ENCODE results near the gene GTF2A1. TPM values are rescaled to one million over a fixed set of nuclear protein-coding genes. Genes with fewer than 3 reads are reported as not detected.
"Not testable (repeated sequence)": the region's sequence is repeated elsewhere in the genome, so short reads cannot be mapped to it uniquely, and the experiment has no call there.

GTF2A1 gene
- total and polyA plus RNA-seq, 4 donors: 2.9 to 22.1 (median 9.7) TPM

DNA sequence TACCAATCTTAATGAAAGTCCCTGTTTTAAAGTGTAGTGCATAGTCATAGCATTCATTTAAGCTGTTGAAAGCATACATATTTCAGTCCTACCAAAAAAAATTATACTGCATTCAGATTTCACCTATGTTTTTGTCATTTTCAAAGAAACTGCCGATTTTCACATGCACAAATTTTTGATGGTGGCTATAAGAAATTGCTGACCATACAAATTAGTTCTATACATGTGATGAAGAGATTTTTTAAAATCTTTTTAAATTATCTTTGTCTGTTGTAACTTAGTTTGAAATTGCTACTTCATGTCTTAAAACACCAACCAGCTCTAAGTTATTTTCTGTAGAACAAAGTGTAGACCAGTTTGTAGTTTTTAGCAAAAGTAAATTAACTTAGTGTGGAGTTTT is 3.5 kb upstream of the GTF2A1 start:
- H3K27me3 ChIP-seq (ENCODE audit: control insufficient read depth in 4 of 4, insufficient read depth in 4 of 4, low read length in 3 of 4): no peaks in the 10 kb centered on the region
- no peaks in the 10 kb centered on the region for H3K9me3 ChIP-seq (ENCODE audit: control insufficient read depth in 4 of 4, low read length in 3 of 4)
- peaks cover 5 to 15% (median 11%) of the 10 kb centered on the region in 4 donors for H3K4me1 ChIP-seq (ENCODE audit: control insufficient read depth in 4 of 4, insufficient read depth in 4 of 4, low read length in 3 of 4)
- no peak overlapping the region for H3K4me3 ChIP-seq (ENCODE audit: low read depth in 1 of 3, low read length in 3 of 3)
- H3K9ac ChIP-seq (ENCODE audit: low read depth in 1 of 2, low read length in 2 of 2): no peak overlapping the region
- TF ChIP-seq HNF4G (IDR thresholded peaks at IDR 0.05) (no peak), YY1 (IDR thresholded peaks at IDR 0.05) (no peak)
- no peaks in the 10 kb centered on the region for H3K36me3 ChIP-seq (ENCODE audit: control insufficient read depth in 4 of 4, insufficient read depth in 3 of 4, low read depth in 1 of 4, low read length in 3 of 4)
- H3K27ac ChIP-seq (ENCODE audit: low read depth in 1 of 2, low read length in 2 of 2): no peak overlapping the region
- WGBS: 95% methylated on average over 1 of the region's 1 CpG
- no peak for DNase-seq (ENCODE audit: low spot score)

DNA sequence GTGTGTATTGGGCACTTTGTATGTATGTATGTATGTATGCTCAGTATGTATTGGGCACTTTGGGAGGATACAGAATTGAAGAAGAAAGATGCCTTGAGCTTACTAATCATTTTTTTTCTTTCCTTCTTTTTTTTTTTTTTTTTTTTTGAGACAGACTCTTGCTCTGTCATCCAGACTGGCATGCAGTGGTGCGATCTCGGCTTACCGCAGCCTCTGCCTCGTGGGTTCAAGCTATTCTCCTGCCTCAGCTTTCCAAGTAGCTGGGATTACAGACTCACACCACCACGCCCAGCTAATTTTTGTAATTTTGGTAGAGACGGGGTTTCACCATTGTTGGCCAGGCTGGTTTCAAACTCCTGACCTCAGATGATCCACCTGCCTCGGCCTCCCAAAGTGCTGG is 3.0 kb upstream of the GTF2A1 start:
- 97% methylated on average over 7 of the region's 7 CpGs for WGBS
- not testable (repeated sequence) for H3K36me3 ChIP-seq (ENCODE audit: control insufficient read depth in 4 of 4, insufficient read depth in 3 of 4, low read depth in 1 of 4, low read length in 3 of 4); H3K9me3 ChIP-seq (ENCODE audit: control insufficient read depth in 4 of 4, low read length in 3 of 4); H3K27ac ChIP-seq (ENCODE audit: low read depth in 1 of 2, low read length in 2 of 2); H3K27me3 ChIP-seq (ENCODE audit: control insufficient read depth in 4 of 4, insufficient read depth in 4 of 4, low read length in 3 of 4); H3K9ac ChIP-seq (ENCODE audit: low read depth in 1 of 2, low read length in 2 of 2); H3K4me3 ChIP-seq (ENCODE audit: low read depth in 1 of 3, low read length in 3 of 3); DNase-seq (ENCODE audit: low spot score)
- peaks cover 5 to 18% (median 11%) of the 10 kb centered on the region in 4 donors for H3K4me1 ChIP-seq (ENCODE audit: control insufficient read depth in 4 of 4, insufficient read depth in 4 of 4, low read length in 3 of 4)

DNA sequence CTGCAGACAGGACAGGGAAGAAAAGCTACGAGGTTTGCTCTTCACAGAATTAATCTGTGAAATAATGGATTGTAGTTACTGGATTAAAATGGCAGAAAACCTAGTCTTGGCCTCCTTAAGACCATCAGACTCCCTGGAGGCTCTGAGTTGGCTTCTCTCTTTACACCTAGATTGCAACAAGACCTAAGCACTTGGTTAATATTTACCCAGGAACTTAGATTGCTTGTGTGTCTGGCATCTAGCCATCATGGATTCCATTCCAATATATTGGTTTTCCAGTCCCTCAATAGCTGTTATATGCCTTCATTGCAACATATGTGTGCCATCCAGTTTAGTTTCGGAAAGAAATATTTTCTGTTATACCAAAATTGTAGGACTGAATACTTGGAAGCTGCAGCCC is 1.9 kb upstream of the GTF2A1 start:
- Histone ChIP-seq H3K27ac (ENCODE audit: low read depth in 1 of 2, low read length in 2 of 2) (peak overlapping the region in 1 of 2 donors; percentile 19), H3K9me3 (ENCODE audit: control insufficient read depth in 4 of 4, low read length in 3 of 4) (no peaks in the 10 kb centered on the region), H3K9ac (ENCODE audit: low read depth in 1 of 2, low read length in 2 of 2) (no peak overlapping the region), H3K36me3 (ENCODE audit: control insufficient read depth in 4 of 4, insufficient read depth in 3 of 4, low read depth in 1 of 4, low read length in 3 of 4) (no peaks in the 10 kb centered on the region), H3K27me3 (ENCODE audit: control insufficient read depth in 4 of 4, insufficient read depth in 4 of 4, low read length in 3 of 4) (no peaks in the 10 kb centered on the region), H3K4me1 (ENCODE audit: control insufficient read depth in 4 of 4, insufficient read depth in 4 of 4, low read length in 3 of 4) (peaks cover 5 to 29% (median 20%) of the 10 kb centered on the region in 4 donors), H3K4me3 (ENCODE audit: low read depth in 1 of 3, low read length in 3 of 3) (no peak overlapping the region)
- 43% methylated on average over 2 of the region's 2 CpGs for WGBS
- DNase-seq (ENCODE audit: low spot score): no peak
- TF ChIP-seq EGR1 (IDR thresholded peaks at IDR 0.05; ENCODE audit: low read depth in 2 of 2): no peak
- no peak for TF ChIP-seq FOXA2 (IDR thresholded peaks at IDR 0.05)
- TF ChIP-seq JUND (IDR thresholded peaks at IDR 0.05): peak in 1 of 2 donors; percentile 41
- peak; percentile 77 for TF ChIP-seq YY1 (IDR thresholded peaks at IDR 0.05)
- no peak for TF ChIP-seq TAF1 (conservative IDR thresholded peaks at IDR 0.05)
- TF ChIP-seq, protein P1, sequence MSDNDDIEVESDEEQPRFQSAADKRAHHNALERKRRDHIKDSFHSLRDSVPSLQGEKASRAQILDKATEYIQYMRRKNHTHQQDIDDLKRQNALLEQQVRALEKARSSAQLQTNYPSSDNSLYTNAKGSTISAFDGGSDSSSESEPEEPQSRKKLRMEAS (IDR thresholded peaks at IDR 0.05): no peak
- TF ChIP-seq, protein P2, sequence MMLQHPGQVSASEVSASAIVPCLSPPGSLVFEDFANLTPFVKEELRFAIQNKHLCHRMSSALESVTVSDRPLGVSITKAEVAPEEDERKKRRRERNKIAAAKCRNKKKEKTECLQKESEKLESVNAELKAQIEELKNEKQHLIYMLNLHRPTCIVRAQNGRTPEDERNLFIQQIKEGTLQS (IDR thresholded peaks at IDR 0.05): no peak
- no peak for TF ChIP-seq FOXA1 (IDR thresholded peaks at IDR 0.05)
- TF ChIP-seq, protein P3, sequence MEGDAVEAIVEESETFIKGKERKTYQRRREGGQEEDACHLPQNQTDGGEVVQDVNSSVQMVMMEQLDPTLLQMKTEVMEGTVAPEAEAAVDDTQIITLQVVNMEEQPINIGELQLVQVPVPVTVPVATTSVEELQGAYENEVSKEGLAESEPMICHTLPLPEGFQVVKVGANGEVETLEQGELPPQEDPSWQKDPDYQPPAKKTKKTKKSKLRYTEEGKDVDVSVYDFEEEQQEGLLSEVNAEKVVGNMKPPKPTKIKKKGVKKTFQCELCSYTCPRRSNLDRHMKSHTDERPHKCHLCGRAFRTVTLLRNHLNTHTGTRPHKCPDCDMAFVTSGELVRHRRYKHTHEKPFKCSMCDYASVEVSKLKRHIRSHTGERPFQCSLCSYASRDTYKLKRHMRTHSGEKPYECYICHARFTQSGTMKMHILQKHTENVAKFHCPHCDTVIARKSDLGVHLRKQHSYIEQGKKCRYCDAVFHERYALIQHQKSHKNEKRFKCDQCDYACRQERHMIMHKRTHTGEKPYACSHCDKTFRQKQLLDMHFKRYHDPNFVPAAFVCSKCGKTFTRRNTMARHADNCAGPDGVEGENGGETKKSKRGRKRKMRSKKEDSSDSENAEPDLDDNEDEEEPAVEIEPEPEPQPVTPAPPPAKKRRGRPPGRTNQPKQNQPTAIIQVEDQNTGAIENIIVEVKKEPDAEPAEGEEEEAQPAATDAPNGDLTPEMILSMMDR (IDR thresholded peaks at IDR 0.05; ENCODE audit: low read depth, low read length, missing input control): no peak
- no peak for TF ChIP-seq GABPA (IDR thresholded peaks at IDR 0.05 in 1 of 2, conservative IDR thresholded peaks at IDR 0.05 in 1 of 2)
- TF ChIP-seq RXRA (IDR thresholded peaks at IDR 0.05): peak; percentile 33 to 53
- TF ChIP-seq SP1 (IDR thresholded peaks at IDR 0.05): peak; percentile 71
- peak; percentile 12 to 27 for TF ChIP-seq RAD21 (IDR thresholded peaks at IDR 0.05)
- TF ChIP-seq, protein P4, sequence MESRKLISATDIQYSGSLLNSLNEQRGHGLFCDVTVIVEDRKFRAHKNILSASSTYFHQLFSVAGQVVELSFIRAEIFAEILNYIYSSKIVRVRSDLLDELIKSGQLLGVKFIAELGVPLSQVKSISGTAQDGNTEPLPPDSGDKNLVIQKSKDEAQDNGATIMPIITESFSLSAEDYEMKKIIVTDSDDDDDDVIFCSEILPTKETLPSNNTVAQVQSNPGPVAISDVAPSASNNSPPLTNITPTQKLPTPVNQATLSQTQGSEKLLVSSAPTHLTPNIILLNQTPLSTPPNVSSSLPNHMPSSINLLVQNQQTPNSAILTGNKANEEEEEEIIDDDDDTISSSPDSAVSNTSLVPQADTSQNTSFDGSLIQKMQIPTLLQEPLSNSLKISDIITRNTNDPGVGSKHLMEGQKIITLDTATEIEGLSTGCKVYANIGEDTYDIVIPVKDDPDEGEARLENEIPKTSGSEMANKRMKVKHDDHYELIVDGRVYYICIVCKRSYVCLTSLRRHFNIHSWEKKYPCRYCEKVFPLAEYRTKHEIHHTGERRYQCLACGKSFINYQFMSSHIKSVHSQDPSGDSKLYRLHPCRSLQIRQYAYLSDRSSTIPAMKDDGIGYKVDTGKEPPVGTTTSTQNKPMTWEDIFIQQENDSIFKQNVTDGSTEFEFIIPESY (IDR thresholded peaks at IDR 0.05): peak; percentile 25
- no peak for TF ChIP-seq HNF4G (IDR thresholded peaks at IDR 0.05)
- TF ChIP-seq HNF4A (conservative IDR thresholded peaks at IDR 0.05): peak; percentile 15 to 40
- TF ChIP-seq, protein P5, sequence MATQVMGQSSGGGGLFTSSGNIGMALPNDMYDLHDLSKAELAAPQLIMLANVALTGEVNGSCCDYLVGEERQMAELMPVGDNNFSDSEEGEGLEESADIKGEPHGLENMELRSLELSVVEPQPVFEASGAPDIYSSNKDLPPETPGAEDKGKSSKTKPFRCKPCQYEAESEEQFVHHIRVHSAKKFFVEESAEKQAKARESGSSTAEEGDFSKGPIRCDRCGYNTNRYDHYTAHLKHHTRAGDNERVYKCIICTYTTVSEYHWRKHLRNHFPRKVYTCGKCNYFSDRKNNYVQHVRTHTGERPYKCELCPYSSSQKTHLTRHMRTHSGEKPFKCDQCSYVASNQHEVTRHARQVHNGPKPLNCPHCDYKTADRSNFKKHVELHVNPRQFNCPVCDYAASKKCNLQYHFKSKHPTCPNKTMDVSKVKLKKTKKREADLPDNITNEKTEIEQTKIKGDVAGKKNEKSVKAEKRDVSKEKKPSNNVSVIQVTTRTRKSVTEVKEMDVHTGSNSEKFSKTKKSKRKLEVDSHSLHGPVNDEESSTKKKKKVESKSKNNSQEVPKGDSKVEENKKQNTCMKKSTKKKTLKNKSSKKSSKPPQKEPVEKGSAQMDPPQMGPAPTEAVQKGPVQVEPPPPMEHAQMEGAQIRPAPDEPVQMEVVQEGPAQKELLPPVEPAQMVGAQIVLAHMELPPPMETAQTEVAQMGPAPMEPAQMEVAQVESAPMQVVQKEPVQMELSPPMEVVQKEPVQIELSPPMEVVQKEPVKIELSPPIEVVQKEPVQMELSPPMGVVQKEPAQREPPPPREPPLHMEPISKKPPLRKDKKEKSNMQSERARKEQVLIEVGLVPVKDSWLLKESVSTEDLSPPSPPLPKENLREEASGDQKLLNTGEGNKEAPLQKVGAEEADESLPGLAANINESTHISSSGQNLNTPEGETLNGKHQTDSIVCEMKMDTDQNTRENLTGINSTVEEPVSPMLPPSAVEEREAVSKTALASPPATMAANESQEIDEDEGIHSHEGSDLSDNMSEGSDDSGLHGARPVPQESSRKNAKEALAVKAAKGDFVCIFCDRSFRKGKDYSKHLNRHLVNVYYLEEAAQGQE (IDR thresholded peaks at IDR 0.05): no peak
- no peak for TF ChIP-seq NR2F2 (IDR thresholded peaks at IDR 0.05)
